Putamen (tissue), 1 donor: ENCODE data around the gene METTL1.
"Not testable (repeated sequence)": the region's sequence is repeated elsewhere in the genome, so short reads cannot be mapped to it uniquely, and the experiment has no call there.

ENCODE experiments used
- DNase-seq: peaks from one replicate; pipeline ENCODE4 v3.0.0-alpha.2; 2016; ENCODE audit warnings: low spot score

Gene METTL1

DNA sequence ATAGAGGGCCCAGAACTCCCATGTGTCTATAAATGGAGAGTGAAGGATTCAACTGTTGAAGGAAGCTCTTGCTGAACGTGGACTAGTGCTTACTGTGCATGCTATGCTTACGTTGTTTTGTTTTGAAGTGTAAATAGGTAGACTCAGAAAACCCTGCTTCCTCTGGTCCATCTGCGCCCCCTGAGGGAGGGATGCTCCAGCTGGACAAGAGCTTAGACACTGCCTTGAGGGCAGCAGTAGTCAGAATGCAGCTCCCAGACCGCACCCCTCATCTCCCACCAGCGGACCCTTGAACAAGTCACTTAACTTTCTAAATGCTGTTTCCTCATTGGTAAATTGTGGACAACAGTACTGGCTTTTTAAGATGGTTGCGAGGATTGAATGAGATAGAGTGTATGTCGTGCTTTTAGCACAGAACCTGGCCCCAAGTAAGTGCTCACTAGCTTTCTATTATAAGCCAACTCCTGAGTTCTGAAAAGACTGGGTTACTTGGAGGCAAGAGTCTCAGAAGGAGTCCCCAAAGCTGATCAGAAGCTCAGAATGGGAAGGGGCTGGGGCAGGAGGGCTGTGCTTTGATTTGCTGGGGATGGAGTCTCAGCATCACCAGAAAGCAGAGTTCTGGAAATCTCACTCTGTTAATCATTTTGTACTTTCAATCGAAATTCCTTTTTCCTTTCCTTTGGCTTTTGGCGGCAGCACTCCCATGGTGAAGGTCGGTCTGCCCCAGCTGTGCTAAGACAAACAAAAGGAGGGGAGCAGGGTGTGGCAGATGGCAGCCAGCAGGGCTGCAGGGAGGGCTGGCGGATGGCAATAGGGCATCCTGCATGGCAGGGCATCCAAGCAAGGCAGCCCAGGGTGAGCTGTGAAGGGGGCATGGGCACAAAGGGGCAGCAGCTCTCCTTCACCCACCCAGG lies 48.9 kb downstream of the METTL1 start:
- no peak for DNase-seq

DNA sequence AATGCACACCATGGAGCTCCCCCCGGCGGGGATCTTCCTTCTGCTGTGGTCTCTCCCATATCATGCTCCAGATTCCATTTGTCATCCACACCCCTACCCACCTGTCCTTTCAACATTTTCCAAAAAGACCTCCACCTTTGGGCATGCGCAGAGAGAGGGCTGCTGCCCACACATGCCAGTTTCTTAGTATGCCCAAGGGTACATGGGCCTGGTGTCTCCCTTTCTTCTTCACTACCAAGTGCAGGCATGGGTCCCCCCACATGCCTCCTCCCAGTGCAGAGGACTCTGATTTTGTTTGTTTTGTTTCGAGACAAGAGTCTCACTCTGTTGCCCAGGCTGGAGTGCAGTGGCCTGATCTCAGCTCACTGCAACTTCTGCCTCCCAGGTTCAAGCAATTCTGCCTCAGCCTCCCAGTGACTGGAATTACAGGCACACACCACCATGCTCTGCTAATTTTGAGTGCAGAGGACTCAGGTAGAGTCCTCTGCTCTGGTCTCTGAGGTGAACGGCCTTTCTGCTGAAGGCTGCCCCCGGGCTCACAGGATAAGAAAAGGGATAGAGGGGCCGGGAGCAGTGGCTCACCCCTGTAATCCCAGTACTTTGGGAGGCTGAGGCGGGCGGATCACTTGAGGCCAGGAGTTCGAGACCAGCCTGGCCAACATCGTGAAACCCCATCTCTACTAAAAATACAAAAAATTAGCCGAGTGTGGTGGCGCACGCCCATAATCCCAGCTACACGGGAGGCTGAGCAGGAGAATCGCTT lies 49.9 kb downstream of the METTL1 start:
- DNase-seq = not testable (repeated sequence)

DNA sequence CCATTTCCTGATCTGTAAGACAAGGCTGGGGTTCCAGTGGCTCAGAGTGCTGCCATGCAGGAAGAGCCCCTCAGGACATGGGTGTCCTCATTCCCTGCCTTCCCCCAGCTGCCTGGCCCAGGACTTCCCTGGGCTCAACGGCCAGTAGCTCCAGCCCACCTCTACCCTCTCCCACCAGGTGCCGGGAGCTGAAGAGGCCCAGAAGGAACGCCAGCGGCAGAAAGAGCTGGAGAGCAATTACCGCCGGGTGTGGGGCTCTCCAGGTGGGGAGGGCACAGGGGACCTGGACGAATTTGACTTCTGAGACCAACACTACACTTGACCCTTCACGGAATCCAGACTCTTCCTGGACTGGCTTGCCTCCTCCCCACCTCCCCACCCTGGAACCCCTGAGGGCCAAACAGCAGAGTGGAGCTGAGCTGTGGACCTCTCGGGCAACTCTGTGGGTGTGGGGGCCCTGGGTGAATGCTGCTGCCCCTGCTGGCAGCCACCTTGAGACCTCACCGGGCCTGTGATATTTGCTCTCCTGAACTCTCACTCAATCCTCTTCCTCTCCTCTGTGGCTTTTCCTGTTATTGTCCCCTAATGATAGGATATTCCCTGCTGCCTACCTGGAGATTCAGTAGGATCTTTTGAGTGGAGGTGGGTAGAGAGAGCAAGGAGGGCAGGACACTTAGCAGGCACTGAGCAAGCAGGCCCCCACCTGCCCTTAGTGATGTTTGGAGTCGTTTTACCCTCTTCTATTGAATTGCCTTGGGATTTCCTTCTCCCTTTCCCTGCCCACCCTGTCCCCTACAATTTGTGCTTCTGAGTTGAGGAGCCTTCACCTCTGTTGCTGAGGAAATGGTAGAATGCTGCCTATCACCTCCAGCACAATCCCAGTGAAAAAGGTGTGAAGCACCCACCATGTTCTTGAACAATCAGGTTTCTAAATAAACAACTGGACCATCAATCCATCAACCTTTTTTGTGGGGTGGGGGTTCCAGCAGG lies 51.0 kb downstream of the METTL1 start:
- no peak for DNase-seq

DNA sequence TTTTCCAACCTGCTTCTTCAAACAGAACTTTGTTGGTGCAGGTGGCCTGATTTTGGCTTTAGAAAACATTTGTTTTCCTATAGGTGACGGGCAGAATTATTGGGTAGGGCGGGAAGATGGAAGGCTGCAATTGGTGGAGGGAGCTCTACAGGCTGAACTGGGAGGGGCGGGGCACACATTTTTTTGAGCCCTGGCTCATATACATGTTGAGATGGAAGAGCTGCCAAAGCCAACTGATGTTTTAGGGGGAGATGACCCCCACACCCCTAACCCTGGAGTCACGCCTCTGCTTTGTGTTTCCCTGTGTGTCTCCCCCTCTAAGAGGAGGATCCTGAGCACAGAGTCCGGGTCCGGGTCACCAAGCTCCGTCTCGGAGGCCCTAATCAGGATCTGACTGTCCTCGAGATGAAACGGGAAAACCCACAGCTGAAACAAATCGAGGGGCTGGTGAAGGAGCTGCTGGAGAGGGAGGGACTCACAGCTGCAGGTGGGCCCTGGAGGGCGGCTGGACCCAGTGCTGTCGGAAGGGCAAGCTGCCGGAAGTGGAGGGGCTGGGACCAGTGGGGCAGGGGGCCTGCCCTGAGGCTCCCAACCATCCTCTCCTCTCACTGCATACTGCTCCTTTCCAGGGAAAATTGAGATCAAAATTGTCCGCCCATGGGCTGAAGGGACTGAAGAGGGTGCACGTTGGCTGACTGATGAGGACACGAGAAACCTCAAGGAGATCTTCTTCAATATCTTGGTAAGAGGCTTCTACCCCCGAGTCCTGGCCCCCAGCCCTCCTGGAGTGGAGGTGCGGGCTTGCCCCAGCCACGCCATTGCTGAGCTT lies 51.9 kb downstream of the METTL1 start:
- DNase-seq = no peak

DNA sequence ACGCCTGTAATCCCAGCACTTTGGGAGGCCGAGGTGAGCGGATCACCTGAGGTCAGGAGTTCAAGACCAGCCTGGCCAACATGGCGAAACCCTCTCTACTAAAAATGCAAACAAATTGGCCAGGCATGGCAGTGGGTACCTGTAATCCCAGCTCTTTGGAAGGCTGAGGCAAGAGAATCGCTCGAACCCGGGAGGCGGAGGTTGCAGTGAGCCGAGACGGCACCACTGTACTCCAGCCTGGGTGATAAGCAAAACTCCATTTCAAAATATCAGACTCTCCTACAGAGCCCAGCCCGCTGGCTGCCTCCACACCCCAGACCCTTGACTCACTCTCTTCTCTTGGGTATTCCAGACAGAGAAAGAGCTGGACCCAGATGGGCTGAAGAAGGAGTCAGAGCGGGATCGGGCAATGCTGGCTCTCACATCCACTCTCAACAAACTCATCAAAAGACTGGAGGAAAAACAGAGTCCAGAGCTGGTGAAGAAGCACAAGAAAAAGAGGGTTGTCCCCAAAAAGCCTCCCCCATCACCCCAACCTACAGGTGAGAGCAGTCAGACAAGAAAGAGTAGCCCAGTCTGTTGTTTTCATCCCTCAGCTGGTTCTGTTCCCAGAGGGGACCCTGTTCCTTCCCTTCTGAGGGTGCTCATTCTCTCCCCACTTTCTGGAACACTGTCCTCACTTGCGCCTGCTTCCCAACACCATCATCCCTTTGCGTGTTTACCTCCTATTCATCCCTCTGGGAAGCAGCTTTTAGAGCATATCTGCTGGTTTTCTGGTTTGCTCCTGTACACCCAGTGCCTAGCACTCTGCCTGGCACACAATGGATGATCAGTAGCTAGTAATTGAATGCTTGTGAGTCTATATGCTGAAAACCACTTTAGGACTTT lies 53.0 kb downstream of the METTL1 start:
- DNase-seq = no peak
